HG02610 (cell line): ENCODE results near the gene INPP5D.
"Not testable (repeated sequence)": the region's sequence is repeated elsewhere in the genome, so short reads cannot be mapped to it uniquely, and the experiment has no call there.

ENCODE experiments used
- ATAC-seq: cut with Tn5 transposase; IDR thresholded peaks from one replicate; pipeline ENCODE4 v1.9.1; 2021; ENCODE audit warnings: mild to moderate bottlenecking, moderate library complexity; ENCODE audit not compliant: unreplicated experiment

INPP5D gene

GRCh38 chr2:233091595-233092375 is 31.6 kb downstream of the INPP5D start:
- ATAC-seq: no peak

GRCh38 chr2:233092432-233093165 is 32.5 kb downstream of the INPP5D start:
- ATAC-seq: no peak

- ATAC-seq: no peak
These were observed 33.0 kb downstream of the INPP5D start for GRCh38 chr2:233093166-233093448.

- no peak for ATAC-seq
These were observed 33.6 kb downstream of the INPP5D start for GRCh38 chr2:233093721-233094120.

GRCh38 chr2:233094614-233095013 is 34.5 kb downstream of the INPP5D start:
- ATAC-seq: no peak

- no peak for ATAC-seq
These were observed 35.9 kb downstream of the INPP5D start for GRCh38 chr2:233096006-233096405.

- ATAC-seq: no peak
These were observed 38.5 kb downstream of the INPP5D start for GRCh38 chr2:233098618-233099017.

- ATAC-seq: not testable (repeated sequence)
These were observed 39.7 kb downstream of the INPP5D start for GRCh38 chr2:233099820-233100191.

GRCh38 chr2:233100192-233100998 is 40.3 kb downstream of the INPP5D start:
- peak; percentile 68 for ATAC-seq

- no peak for ATAC-seq
These were observed 41.0 kb downstream of the INPP5D start for GRCh38 chr2:233101141-233101540.

GRCh38 chr2:233101816-233102215 is 41.7 kb downstream of the INPP5D start:
- no peak for ATAC-seq

- ATAC-seq: no peak
These were observed 45.2 kb downstream of the INPP5D start for GRCh38 chr2:233105156-233105895.

- ATAC-seq: no peak
These were observed 45.8 kb downstream of the INPP5D start for GRCh38 chr2:233105930-233106329.

- ATAC-seq: no peak
These were observed 46.9 kb downstream of the INPP5D start for GRCh38 chr2:233107011-233107410.

GRCh38 chr2:233107831-233108300 is 47.7 kb downstream of the INPP5D start:
- no peak for ATAC-seq

GRCh38 chr2:233108611-233109490 is 48.7 kb downstream of the INPP5D start:
- peak; percentile 70 for ATAC-seq

- no peak for ATAC-seq
These were observed 51.3 kb downstream of the INPP5D start for GRCh38 chr2:233111427-233111826.

GRCh38 chr2:233112329-233112728 is 52.2 kb downstream of the INPP5D start:
- no peak for ATAC-seq

- ATAC-seq: no peak
These were observed 52.8 kb downstream of the INPP5D start for GRCh38 chr2:233112776-233113452.
